Measurements from ENCODE around the gene PTPRN2.
"Not testable (repeated sequence)": the region's sequence is repeated elsewhere in the genome, so short reads cannot be mapped to it uniquely, and the experiment has no call there.

The PTPRN2 gene

DNA sequence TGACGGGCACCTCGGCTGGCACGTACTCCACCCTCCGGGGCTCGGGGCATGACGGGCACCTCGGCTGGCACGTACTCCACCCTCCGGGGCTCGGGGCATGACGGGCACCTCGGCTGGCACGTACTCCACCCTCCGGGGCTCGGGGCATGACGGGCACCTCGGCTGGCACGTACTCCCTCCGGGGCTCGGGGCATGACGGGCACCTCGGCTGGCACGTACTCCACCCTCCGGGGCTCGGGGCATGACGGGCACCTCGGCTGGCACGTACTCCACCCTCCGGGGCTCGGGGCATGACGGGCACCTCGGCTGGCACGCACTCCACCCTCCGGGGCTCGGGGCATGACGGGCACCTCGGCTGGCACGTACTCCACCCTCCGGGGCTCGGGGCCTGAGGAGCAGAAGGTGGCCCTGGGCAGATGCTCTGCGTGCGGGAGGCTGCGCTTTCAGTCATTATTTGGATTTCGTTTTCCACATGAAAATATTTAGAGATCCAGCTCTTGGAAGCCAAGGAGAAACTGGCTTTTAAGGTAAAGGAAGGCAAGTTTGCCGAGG, 1086.6 kb downstream of the PTPRN2 start:
- DNase-seq = not testable (repeated sequence)

- DNase-seq = no peak
Observed at GRCh38 chr7:157500171-157500960, 1087.3 kb downstream of the PTPRN2 start.

GRCh38 chr7:157499835-157500153, 1087.8 kb downstream of the PTPRN2 start:
- DNase-seq = no peak

GRCh38 chr7:157499121-157499834, 1088.3 kb downstream of the PTPRN2 start:
- no peak for DNase-seq

GRCh38 chr7:157498657-157499056, 1089.0 kb downstream of the PTPRN2 start:
- no peak for DNase-seq

GRCh38 chr7:157497744-157498651, 1089.6 kb downstream of the PTPRN2 start:
- no peak for DNase-seq

DNA sequence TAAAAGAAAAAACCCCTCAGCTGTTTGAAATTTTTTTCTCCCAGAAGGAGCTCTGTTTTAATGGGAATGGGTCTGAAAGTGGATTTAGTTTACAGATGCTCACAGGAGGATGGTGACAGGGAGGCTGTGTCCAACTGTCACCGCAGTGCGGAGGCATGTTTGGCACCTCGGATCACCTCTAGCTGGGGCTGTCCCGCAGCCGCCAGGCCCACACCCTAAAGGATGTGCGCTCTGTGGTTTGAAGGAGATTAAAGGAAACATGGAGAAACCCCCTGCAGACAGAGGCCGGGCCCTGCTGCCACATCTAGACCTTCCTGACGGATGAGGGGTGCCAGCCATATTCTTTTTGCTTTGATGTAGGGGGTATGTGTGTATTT, 1090.3 kb downstream of the PTPRN2 start:
- no peak for DNase-seq

DNA sequence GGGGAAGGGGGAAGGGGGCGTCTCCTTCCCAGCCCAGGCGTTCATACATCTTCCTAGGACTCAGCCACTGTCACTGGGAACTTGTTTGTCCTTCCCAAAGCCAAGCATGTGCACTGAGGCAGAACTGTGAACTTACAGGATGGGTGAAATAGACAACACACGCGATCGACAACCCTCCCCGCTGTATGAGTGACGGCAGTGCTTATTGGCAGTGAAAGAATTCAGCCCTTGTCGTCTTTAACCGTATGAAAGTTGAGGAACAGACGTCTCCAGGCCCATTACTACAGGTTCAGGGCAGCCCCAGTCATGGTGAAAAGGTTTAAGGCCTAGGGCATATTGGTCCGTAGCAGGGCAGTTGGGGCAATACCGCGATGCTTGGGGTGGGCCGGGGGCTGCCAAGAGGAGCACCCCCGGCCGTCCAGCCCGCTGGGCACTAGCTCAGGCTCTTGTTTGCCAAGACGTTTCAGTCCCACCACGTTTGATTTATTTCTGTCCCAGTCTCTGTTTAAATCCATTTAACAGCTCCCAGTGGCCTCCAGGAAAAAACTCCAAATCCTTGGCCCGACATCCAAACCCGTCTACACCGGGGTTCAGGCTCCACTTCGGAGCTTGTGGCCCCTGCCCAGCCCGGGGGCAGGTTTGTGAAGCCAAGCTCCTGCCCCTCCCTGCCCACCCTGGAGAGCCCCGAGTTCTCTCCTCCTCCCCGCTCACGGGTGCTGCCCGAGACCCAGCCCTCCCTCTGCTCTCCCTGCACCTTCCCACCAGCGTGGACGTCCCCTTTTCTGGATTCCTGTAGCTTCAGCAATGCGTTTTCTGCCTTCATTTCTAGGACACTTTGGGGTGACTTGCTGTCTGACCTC, 1091.0 kb downstream of the PTPRN2 start:
- no peak for DNase-seq

GRCh38 chr7:157495594-157495993, 1092.0 kb downstream of the PTPRN2 start:
- DNase-seq = no peak

GRCh38 chr7:157495177-157495553, 1092.5 kb downstream of the PTPRN2 start:
- no peak for DNase-seq

DNA sequence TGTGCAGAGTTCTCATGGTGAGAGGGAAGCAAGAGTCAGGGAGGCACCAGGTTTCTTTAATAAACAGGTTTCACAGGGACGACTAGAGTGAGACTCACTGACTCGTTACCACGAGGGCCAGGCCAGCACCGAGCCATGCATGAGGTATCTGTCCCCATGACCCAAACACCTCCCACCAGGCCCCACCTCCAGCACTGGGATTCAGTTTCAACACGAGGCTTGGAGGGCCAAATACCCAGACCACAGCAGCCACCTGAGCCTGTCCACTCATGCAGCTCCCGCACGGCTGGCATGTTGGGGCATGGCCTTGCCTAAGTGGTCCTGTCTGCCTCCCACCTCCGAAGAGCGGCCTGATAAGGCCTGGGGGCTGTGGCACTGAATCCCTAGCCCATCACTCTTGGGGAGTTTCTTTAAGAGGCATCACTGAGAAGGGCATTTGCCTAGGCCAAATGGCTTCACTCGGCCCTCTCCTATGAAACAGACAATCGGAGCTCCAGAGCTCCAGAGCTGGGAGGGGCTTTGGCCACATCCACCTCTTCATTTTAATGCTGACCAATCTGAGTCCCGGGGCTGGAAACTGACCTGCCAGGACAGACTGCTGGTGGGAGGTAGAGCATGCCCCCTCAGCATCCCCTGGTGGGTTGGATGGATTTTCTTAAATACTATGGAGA, 1093.0 kb downstream of the PTPRN2 start:
- DNase-seq = no peak

GRCh38 chr7:157493776-157494175, 1093.8 kb downstream of the PTPRN2 start:
- DNase-seq = no peak

DNA sequence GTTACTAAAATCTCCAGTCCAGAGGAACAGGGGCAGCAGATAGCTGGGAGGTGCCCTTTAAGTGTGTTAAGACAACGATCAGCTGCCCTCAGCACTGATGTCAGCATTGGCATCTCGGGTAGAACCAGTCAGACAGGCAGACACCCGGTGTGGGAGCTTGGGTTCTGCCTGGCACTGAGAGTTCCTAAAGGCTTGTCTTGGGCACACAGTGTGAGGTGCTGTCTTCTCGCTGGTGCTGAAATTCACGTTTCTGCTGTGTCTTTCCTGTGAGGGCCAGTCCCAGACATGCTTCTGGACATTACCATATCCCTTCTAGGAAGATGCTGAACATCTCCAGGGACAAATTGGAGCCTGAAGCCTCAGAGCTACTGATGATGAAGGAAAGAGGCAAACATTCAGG, 1094.6 kb downstream of the PTPRN2 start:
- no peak for DNase-seq

- no peak for DNase-seq
Observed at GRCh38 chr7:157490465-157490912, 1097.1 kb downstream of the PTPRN2 start.

GRCh38 chr7:157489870-157490269, 1097.8 kb downstream of the PTPRN2 start:
- not testable (repeated sequence) for DNase-seq
